Lower lobe of right lung (tissue), 2 donors: ENCODE data around the gene MUC4. TPM values are rescaled to one million over a fixed set of nuclear protein-coding genes. Genes with fewer than 3 reads are reported as not detected.
"Not testable (repeated sequence)": the region's sequence is repeated elsewhere in the genome, so short reads cannot be mapped to it uniquely, and the experiment has no call there.

Source experiments
- ATAC-seq, 2 donors: fragments of 200-7000 bp; cut with Tn5 transposase; one replicate each; pipeline ENCODE4 v1.9.1; 2020 to 2022; ENCODE audit warnings: mild to moderate bottlenecking in 2 of 2, moderate library complexity in 2 of 2
- DNase-seq: peaks from one replicate; pipeline ENCODE4 v3.0.0-alpha.2; 2020
- H3K27ac ChIP-seq: fragments of 200-600 bp; one replicate; pipeline ENCODE4 v1.8.0; 2022
- H3K27me3 ChIP-seq: fragments of 200-600 bp; one replicate; pipeline ENCODE4 v1.8.0; 2022; ENCODE audit warnings: low read depth
- H3K36me3 ChIP-seq: fragments of 200-600 bp; one replicate; pipeline ENCODE4 v1.8.0; 2022; ENCODE audit warnings: mild to moderate bottlenecking
- H3K4me1 ChIP-seq: fragments of 200-600 bp; one replicate; pipeline ENCODE4 v1.8.0; 2022
- H3K4me3 ChIP-seq: fragments of 200-600 bp; one replicate; pipeline ENCODE4 v1.8.0; 2022; ENCODE audit warnings: mild to moderate bottlenecking
- H3K9me3 ChIP-seq: fragments of 200-600 bp; one replicate; pipeline ENCODE4 v1.8.0; 2022
- intact Hi-C: fragments of 100-400 bp; cut with DNase I; formaldehyde crosslinking; loops from one replicate; pipeline ENCODE4 v1.11.0; 2022
- total RNA-seq: library from RNA; stranded (reverse); fragmentation: NEBNext Ultra II Directional; extraction: Animal tissue kit (Norgen Biotek cat#: 25700); gene quantifications from one replicate; pipeline ENCODE4 v1.2.1, GENCODE V29; 2021
- TF ChIP-seq, protein P1 (sequence below): fragments of 200-600 bp; IDR thresholded peaks from one replicate; pipeline ENCODE4 v1.8.0; 2022; ENCODE audit warnings: antibody characterized with exemption, mild to moderate bottlenecking
- donor health status: DM: no; HTN: yes; CAD: no; lungs with severe emphysema.

The MUC4 gene
- total RNA-seq, 1 donor from 2014 or later: 7.9 TPM

DNA sequence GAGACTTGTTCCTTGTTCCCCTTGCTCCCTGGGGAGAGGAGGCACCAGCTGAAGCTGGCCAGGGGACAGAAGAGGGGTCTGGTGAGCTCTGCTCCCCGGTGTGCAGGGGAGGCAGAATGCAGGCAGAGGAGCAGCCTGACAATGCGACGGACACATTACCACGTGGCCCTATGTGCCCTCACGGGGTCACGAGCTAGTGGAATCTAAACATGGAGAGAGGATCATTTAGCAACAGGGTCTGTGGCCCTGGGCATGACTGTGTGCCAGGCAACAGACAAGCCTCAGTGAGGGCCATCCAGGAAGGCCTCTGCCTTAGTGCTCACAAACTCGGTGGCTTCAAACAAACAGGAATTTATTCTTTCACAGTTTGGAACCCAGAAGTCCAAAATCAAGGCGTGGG is 8.5 kb upstream of the MUC4 start:
- Histone ChIP-seq H3K27me3 (peaks cover 3% of the 10 kb centered on the region), H3K36me3 (no peaks in the 10 kb centered on the region), H3K27ac (no peak overlapping the region), H3K4me3 (no peak overlapping the region), H3K4me1 (no peaks in the 10 kb centered on the region), H3K9me3 (no peaks in the 10 kb centered on the region)
- TF ChIP-seq, protein P1, sequence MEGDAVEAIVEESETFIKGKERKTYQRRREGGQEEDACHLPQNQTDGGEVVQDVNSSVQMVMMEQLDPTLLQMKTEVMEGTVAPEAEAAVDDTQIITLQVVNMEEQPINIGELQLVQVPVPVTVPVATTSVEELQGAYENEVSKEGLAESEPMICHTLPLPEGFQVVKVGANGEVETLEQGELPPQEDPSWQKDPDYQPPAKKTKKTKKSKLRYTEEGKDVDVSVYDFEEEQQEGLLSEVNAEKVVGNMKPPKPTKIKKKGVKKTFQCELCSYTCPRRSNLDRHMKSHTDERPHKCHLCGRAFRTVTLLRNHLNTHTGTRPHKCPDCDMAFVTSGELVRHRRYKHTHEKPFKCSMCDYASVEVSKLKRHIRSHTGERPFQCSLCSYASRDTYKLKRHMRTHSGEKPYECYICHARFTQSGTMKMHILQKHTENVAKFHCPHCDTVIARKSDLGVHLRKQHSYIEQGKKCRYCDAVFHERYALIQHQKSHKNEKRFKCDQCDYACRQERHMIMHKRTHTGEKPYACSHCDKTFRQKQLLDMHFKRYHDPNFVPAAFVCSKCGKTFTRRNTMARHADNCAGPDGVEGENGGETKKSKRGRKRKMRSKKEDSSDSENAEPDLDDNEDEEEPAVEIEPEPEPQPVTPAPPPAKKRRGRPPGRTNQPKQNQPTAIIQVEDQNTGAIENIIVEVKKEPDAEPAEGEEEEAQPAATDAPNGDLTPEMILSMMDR: no peak
- intact Hi-C loops: no loop called here
- no peak for DNase-seq
- ATAC-seq: no peak

DNA sequence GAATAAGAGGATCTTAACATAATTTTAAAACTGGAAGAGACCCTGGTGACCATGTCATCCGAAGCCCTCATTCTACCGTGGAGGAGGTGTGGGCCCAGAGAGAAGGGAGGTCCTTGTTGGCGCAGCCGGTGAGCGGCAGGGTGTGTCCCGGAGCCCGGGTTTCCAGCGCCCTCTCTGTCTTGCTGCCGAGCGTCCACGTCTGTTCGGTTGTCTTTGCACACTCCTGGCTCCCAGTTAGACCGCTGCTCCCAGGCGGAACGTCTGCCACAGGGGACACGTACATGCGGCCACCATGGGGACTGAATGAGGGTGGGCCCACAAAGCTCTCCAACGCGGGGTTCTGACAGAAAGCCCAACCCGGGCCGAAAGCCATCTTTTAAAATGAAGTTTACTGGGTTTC is 6.6 kb upstream of the MUC4 start:
- ATAC-seq (no peak), DNase-seq (no peak)
- intact Hi-C loops: no loop called here
- Histone ChIP-seq H3K4me3 (no peak overlapping the region), H3K4me1 (no peaks in the 10 kb centered on the region), H3K27ac (no peak overlapping the region), H3K9me3 (no peaks in the 10 kb centered on the region), H3K36me3 (no peaks in the 10 kb centered on the region), H3K27me3 (no peaks in the 10 kb centered on the region)
- TF ChIP-seq, protein P1: no peak

DNA sequence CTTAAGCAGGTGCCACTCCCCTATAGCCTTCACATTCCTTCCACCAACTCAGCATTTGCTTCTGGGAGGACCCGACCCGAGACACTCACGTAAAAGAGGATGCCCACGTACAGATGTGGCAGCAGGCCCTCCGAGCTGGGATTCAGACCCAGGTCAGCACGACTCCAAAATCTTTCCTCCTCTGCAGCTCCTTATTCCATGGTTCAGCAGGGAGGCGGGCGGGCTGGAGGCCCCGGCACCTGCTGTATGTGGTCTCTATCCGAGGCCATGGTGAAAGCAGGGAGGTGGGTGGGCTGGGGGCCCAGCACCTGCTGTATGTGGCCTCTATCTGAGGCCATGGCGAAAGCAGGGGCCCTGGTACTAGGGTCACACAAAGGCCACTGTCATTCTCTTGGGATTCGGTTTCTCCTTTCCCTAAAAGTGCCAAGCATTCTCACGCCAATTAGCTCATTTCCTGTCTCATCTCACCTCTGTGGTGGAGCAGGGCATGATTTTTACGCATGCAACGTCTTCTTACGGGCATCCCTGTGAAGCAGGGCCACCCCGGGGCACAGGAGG is 5.9 kb upstream of the MUC4 start:
- Histone ChIP-seq H3K27ac (no peak overlapping the region), H3K4me1 (no peaks in the 10 kb centered on the region), H3K4me3 (no peak overlapping the region), H3K27me3 (peaks cover 5% of the 10 kb centered on the region), H3K9me3 (no peaks in the 10 kb centered on the region), H3K36me3 (no peaks in the 10 kb centered on the region)
- DNase-seq: no peak
- TF ChIP-seq, protein P1: no peak
- ATAC-seq: no peak
- intact Hi-C loops: no loop called here

DNA sequence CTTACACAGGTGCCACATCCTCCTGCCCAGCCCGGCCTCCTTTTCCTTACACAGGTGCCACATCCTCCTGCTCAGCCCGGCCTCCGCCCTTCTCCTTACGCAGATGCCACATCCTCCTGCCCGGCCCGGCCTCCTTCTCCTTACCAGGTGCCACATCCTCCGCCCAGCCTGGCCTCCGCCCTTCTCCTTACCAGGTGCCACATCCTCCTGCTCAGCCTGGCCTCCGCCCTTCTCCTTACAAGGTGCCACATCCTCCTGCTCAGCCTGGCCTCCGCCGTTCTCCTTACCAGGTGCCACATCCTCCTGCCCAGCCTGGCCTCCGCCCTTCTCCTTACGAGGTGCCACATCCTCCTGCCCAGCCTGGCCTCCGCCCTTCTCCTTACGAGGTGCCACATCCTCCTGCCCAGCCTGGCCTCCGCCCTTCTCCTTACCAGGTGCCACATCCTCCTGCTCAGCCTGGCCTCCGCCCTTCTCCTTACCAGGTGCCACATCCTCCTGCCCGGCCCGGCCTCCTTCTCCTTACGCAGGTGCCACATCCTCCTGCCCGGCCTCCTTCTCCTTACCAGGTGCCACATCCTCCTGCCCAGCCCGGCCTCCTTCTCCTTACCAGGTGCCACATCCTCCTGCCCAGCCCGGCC is 4.7 kb upstream of the MUC4 start:
- H3K27me3 ChIP-seq, DNase-seq, H3K4me1 ChIP-seq, H3K27ac ChIP-seq, H3K36me3 ChIP-seq, ATAC-seq, H3K9me3 ChIP-seq, intact Hi-C loops, H3K4me3 ChIP-seq: not testable (repeated sequence)

DNA sequence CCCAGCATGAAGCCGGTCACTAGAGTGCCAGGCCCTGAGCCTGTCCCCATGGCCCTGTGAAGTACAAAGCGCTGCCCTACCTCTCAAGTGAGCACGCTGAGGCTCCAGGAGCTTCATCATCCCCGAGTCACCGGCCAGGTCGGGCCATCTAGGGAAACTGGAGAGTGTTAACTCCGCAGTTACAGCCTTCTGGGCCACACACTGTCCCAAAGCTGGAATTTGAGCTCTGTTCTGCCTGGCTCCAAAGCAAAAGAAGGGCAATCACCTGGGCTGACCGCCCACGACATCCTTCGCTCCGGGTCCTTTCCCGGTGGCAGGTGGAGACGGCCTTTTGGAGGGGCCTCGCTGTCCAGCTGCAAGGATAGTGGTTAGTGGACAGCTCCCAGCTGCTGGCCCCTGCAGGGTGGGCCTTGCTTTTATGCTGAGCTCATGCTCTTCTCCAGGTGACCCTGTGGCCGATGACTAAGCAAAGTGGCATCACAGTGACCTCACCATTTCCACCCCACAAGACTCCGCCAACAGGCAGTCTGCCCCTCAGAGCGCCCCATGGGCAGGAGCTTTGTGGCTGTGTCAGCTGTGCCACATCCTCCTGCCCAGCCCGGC is 3.5 kb upstream of the MUC4 start:
- Histone ChIP-seq H3K9me3 (no peaks in the 10 kb centered on the region), H3K36me3 (no peaks in the 10 kb centered on the region), H3K4me1 (no peaks in the 10 kb centered on the region), H3K4me3 (no peak overlapping the region), H3K27ac (no peak overlapping the region), H3K27me3 (peaks cover 9% of the 10 kb centered on the region)
- intact Hi-C loops: no loop called here
- DNase-seq (no peak), ATAC-seq (no peak)
- TF ChIP-seq, protein P1: no peak

DNA sequence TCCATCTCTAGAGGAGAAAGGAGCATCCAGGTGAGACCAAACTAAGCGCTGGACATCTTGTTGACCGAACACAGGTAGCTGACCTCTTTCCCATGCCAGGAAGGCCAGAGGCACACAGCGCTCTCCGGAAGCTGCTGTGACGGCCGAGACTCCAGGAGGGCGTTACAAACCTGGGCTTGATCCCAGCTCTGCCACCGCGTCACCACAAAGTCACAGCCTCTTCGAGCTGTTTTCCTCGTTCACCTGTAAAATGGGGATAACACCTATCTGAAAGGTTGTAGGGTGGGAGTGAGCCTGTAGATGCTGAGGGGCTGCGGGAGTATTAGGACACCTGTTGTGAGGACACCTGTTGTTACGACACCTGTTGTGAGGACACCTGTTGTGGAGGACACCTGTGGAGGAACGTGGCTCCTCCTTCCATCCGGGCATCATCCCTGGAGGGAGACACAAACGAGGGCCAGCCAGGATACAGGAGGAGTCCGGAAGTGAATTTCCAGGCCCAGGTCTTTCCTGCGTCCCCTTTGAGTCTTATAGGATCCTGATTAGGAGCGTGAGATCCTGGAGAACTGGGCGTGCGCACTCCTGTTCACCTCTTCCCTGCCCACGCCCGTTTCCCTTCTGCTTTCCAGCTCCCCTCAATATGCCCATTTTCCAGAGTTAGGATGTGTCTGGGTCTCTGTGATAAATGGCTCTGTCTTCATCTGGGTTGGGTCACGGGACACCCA is 2.3 kb upstream of the MUC4 start:
- DNase-seq (no peak), ATAC-seq (no peak)
- H3K27me3 ChIP-seq: peaks cover 9% of the 10 kb centered on the region
- H3K27ac ChIP-seq: no peak overlapping the region
- H3K4me3 ChIP-seq: no peak overlapping the region
- intact Hi-C loops: no loop called here
- no peaks in the 10 kb centered on the region for H3K36me3 ChIP-seq
- H3K9me3 ChIP-seq: no peaks in the 10 kb centered on the region
- TF ChIP-seq, protein P1: no peak
- no peaks in the 10 kb centered on the region for H3K4me1 ChIP-seq
